A673 (cell line): ENCODE measurements around the gene DARS2.

Experiments
- CTCF ChIP-seq: fragments of 300-800, 200-600 bp; sonication (generic); conservative IDR thresholded peaks from 2 replicates; pipeline ENCODE4 v1.5.1; 2017; ENCODE audit warnings: low read depth, mild to moderate bottlenecking, antibody characterized with exemption, low read length, moderate library complexity, mixed read lengths
- EZH2 ChIP-seq: fragments of 200-600 bp; sonication (generic); IDR thresholded peaks from 2 replicates; pipeline ENCODE4 v1.6.1; 2017; ENCODE audit warnings: borderline replicate concordance, low read depth, mild to moderate bottlenecking, mixed read lengths, antibody characterized with exemption, low read length; ENCODE audit not compliant: poor library complexity, severe bottlenecking

GRCh38 chr1:173861731-173862145, 37.3 kb downstream of the DARS2 start:
- TF ChIP-seq CTCF (no peak), EZH2 (no peak)
